Measurements from ENCODE around the gene PTMA.
"Not testable (repeated sequence)": the region's sequence is repeated elsewhere in the genome, so short reads cannot be mapped to it uniquely, and the experiment has no call there.

PTMA gene

DNA sequence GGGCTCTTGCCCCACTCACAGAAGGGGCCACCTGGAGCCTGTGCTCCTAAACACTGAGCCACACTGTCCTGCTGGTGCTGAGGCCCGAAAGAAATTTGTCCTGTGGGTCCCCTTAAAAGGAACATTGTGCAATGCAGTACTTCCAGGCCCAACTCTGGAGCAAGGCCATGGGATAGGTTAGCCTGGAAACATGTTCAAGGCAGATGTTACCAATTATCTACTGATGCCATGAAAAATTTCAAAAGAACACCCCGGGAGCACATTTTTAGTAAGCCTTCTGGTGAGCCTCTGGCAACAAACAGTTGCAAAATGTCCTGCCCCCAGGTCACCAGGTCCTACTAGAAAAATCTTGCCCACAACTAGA lies 12.3 kb upstream of the PTMA start:
- DNase-seq (ENCODE audit: low spot score) = no peak

DNA sequence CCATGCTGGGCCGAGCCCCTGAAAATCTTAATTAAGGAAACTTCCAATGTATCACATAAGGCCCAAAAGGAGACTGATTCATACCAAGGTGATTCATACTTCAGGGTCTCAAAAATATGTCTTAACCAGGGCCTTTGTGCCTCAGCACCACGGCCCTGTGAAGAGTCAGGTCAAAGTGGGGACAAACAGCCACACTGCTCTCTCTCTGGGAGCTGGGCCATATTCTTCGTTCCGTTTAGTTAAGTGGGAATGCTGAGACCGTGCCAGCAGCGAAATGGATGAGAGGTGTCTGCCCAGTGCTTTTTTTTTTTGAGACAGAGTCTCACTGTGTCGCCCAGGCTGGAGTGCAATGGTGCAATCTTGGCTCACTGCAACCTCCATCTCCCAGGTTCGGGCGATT lies 9.3 kb upstream of the PTMA start:
- DNase-seq (ENCODE audit: low spot score) = no peak

DNA sequence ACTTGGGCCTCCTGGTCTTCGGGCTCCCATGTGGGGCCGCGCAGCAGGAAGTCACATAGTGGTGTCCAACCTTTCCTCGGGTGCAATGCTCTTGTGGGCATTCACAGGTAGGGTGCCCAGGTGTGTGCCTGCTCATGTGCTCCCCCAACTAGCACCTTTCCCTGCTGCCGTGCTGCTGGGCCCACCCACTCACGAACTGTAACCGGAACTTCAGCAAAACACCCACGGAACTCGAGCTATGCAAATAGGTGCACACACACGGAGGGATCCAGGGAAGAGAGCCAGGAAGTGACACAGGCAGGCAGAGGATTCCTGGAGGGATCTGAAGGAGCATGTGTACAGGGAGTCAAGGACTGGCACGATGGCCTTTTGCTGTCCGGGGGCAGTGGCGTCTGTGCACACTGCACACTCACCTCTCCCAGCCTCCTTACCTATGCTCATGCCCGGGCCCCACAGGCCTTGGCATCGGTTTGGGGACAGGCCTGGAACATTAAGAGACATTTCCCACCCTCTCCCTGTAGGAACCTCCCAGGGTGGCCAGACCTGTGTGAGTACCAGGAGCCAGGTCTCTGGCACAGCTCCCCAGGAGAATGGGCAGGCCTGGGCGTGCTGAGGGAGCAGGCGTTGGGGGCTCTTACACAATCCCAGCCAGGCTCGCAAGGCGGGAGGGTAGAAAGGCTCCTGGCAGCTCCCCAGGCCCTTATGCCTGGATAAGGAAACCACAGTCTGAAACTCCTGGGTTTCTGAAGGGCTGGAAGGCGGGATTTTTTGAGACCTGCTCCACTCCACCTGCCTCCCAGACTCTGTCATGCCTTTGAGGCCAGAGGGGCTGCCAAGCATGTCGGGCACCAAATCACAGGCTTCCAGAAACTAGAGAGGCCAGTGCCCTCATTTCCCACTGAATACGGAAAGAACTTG lies 6.6 kb upstream of the PTMA start:
- no peak for DNase-seq (ENCODE audit: low spot score)

DNA sequence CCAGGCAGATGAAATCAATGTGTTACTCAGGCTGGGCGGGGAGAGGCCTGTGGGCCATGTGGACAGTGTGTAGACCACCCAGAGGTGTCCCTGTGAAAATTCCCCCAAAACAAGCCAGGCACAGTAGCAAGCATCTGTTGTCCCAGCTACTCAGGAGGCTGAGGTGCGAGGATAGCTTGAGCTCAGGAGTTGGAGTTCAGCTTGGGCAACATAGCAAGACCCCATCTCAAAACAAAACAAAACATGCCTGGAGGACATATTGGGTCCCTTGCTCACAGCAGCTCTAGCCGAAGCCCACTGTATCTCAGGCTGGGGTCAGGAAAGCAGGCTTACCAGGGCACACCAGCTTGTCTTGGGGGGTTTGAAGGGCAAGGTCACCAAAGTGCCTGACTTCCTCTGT lies 4.3 kb upstream of the PTMA start:
- DNase-seq (ENCODE audit: low spot score) = no peak

DNA sequence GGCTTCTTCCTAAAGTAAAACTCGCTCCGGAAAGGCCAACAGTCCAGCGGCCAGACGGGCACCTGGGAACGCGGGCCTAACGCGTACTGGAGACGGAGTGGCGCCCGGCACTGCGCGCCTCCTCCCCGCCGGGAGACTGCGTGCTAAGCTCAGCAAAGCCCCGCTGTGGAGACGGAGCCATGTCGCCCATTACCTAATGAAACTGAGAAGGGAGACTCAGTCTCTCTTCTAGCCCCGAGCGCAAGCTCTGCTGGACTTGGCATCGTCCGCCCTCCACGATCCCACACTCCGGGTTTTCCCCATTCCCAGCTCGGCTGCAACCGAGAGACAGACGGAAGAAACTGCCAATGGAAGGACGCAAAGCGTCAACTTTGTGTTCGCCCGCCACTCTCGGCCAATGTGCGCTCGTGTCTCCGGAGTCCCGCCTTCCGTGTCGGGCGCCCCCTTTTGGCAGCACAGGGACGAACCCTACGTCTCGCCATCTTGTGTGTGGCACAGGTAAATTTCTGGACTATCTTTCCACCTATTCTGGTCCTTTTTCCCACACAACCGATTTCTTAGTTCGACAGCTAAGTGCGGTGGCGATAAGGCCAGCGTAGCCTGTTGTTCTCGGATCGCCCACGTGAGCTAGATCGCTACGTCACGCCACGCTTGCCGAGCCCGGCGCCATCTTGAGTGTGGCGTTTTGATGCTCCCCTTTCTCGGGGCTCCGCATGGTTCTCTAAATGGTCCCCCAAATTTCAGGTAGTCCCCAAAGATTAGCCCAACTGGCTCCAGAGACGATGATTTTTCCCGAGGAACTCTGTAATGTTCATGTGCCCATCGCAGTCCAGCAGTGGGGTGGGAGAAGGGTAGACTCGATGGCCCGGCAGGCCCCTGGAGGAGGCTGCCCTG lies 1.3 kb upstream of the PTMA start:
- peak; percentile 94 for DNase-seq (ENCODE audit: low spot score)

DNA sequence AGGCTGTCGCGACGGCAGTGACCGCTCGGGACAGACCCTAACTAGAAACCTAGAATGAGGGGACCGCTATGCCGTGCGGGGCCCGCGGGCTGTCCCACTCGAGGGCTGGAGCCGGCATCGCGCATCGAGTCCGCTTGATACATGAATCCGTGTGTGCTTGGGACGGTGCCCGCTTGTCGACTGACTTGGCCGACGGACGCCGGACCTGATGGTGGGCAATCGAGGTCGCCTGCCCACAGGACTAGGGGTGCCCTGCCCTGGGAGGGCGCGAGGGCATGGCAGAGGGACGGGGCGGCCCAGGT lies 749 bp upstream of the PTMA start:
- DNase-seq (ENCODE audit: low spot score) = no peak

DNA sequence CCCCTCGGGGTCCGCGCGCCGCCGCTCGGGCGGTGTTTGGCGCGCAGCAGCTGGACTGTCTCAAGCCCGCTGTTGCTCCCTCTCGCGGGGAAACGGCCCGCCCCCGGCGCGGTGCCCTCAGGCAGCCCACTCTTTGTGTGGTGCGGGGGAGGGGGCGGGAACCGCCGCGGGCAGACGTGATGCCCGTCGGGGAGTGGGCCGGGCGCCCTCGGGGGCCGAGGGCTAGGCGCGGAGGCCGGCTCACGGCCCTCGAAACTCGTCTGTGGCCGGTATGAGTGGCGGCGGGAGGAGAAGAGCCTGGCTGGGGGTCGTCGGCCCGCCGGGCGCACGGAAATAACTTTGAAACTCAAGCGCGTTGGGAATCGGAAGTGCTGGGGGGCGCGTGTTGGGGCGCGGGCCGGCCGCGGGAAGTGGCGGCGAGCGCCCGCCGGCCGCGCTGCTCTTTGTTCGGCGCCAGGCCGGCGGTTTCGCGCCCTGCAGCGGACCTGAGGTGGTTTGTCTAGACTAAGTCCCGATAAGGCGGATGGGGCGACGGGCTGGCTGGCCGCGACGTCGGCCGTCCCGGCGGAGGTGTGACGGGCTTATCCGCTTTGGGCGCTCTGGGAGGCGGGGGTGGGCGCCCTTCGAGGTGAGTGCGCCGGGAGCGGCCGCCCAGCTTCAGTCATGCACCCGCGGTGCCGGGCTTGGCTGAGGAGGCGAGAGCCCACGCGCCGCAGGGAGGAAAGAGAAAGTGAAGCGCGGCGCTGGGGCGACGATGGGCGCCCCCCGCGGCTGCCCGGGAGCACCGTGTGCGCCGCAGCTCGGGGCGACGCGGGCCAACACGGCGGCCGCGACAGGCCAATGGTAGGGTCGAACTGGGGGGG lies 679 bp downstream of the PTMA start:
- no peak for DNase-seq (ENCODE audit: low spot score)

DNA sequence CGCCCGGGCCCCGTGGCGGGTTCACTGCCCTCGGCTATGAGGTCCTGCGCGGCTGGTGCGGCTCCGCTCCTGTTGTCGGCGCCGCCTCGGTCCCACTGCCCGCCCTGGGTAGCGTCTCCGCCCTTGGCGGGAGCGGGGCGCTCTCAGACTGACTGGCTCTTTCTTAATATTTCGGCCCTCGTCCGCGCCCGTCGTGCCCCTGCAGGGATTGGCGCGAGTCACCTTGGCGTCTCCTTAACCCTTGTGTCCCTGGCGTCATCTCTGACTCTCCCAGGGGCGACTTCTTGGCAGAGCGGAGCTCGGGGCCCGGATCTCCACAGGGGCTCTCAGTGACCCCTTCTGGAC lies 1.3 kb downstream of the PTMA start:
- DNase-seq (ENCODE audit: low spot score) = no peak

DNA sequence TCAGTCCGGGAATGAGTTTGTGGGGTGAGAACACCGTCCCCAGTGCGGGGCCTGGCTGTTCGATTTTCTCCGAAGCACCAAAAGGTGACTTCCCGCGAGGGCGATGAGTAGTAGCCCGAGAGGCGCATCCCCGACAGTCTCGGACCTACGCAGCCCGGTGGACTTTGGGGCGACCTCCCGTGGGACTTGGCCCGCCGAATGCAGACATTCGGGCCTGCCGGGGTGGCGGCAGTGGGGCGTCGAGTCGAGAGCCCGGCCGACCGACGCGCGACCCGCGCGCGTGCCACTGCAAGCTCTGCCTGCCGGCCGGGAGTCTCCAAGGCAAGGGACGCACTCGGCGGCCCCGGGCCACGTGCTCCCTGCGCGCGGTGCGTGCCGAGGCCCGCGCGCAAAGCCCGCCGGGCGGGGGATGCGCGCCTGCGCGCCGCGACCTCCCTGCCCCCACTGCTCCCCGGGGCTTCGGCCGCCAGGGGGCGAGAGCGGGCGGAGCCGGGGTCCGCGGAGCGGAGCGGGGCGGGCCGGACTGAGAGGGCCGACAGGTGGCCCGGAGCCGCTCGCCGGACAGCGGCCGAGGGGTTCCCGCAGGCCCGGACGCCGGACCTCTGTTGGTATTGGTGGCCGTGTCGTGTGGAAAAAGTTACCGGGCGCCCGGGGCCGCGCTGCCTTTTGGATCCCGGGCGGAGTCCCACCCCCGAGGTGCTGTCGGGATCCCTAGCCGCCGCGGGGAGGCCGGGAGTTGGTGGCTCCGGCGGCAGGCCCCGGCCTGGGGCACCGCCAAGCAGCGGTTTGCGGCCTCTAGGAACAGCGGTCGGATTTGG lies 1.9 kb downstream of the PTMA start:
- peak; percentile 89 for DNase-seq (ENCODE audit: low spot score)

DNA sequence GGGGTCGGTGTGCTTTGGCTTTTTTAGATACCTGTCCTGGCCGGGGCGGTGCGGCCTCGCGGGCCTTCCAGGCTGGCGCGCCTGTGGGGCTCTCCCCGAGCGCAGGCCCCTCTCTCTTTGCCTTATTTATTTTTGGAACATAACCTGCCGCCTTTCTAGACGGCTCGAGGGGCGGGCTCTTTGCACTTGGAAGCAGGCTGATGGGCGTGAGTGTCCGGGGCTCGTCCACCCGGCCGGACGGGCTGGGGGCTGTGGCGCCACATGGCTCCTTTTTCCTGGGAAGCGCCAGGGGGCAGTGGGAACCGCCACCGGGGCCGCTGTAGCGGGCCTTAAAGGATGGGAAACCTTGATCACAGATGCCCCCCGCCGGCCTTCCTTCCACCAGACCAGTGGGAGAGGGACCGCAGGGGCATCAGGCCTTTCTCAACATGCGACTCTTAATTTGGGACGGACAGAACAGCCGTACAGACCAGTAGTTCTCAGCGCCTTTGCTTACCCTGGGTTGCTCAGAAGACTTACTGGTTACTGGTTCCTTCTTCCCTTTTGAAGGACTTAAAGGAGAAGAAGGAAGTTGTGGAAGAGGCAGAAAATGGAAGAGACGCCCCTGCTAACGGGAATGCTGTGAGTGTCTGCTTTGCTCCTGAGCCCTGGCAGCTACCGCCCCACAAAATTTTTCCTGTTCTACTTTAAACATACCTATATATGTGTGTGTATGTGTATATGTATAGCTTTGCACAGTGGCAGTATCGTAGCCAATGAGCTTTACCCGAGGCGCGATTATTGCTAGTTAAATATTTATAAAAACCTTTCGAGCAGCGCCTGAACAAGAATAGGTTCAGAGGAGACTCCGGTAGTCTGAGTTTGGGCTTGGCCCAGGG lies 2.7 kb downstream of the PTMA start:
- no peak for DNase-seq (ENCODE audit: low spot score)

DNA sequence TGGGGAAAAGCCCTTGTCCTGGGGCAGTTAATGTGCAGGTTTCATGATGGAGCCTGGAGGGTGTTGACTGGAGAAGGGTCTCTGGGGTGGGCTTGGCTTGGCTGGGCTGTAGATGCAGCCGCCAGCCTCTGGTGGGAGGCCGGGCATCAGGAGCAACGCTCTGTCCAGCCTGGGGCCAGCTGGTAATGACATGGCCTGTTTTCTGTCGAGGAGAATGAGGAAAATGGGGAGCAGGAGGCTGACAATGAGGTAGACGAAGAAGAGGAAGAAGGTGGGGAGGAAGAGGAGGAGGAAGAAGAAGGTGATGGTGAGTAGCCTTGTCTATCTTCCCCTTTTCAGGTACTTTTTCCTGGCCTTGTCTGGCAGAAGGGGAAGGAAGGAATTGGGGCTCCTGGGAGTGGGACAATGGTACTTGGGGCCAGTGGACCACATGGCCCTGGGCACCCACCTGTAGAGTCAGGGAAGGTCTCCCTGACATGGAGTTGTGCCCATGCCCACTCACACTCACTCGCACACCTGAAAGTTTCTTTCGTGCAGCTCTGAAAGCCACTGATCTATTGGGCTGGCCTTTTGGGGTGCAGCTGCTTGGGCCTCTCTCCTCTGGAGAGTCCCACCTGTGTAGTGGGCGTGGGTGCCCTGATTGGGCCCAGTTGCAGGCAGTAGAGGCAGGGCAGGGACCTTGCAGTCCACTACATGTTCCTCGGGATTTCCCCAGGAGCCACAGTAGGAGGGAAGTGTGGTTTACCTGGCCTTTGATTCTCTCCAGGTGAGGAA lies 3.5 kb downstream of the PTMA start:
- DNase-seq (ENCODE audit: low spot score) = no peak

DNA sequence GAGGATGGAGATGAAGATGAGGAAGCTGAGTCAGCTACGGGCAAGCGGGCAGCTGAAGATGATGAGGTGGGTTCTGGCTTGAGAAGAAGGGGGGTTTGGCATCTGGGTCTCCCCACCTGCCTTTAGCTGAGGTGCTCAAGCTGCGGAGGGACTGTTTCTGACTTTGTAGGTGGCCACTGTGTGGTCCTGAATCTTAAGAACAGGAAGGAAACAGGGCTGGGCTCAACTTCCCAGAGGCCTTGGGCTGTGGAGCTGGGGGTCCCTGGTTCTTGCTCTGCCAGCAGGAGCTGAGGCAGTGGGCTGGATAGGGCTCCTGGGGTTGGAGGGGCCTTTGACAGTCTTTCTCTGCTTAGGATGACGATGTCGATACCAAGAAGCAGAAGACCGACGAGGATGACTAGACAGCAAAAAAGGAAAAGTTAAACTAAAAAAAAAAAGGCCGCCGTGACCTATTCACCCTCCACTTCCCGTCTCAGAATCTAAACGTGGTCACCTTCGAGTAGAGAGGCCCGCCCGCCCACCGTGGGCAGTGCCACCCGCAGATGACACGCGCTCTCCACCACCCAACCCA lies 4.2 kb downstream of the PTMA start:
- DNase-seq (ENCODE audit: low spot score) = not testable (repeated sequence)

DNA sequence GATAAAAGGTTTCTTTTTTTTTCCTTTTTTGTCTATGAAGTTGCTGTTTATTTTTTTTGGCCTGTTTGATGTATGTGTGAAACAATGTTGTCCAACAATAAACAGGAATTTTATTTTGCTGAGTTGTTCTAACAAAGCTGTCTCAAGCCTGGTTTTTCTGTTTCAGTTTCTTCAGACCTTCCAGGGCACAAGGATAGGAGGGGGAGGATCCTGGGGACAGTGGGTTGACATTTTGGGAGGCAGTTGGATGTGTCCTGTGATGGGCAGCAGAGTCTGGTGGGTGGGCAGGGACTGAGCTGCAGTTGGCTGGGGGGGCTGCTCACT lies 5.0 kb downstream of the PTMA start:
- DNase-seq (ENCODE audit: low spot score) = not testable (repeated sequence)

DNA sequence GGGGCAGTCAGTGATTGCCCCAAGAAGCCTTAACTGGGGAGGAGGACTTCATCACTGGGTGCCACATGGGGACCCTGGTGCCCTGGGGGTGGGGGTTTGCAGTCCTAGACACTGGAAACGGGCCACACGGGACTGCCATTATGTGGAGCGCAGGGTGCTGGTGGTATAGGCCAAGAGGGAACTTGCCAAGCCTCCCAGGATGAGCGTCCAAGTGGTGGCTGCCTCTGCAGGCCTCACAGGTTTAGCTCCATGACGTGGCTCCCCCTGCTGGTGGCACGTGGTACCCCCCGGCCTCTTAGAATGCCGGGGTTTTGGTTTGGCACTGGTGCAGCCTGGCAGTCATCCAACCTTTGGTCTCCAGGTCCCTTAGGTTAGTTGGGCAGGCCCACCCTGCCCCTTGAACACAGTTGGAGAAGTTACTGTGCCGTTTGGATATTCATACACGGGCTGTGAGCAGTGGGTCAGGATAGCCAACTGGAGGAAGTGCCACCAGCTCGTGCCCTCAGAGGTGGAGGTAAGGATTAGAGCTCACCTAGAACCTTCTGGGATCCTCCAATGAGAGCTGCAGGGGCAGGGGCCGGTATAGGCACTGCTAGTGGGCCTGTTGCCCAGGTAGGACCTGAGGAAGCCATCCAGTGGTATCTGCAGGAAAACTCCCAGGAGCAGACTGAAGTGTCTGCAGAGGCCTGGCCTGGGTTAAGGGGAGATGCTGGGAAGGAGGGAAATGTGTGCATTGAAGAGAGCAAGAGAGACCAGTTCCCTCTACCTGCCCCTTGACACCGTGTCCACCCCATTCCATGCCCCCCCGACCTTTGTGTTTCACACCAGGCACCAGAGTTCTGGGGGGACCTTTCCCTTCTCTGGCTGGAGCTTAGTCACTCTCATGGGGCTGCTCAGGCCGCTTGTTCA lies 5.7 kb downstream of the PTMA start:
- DNase-seq (ENCODE audit: low spot score) = peak; percentile 89

DNA sequence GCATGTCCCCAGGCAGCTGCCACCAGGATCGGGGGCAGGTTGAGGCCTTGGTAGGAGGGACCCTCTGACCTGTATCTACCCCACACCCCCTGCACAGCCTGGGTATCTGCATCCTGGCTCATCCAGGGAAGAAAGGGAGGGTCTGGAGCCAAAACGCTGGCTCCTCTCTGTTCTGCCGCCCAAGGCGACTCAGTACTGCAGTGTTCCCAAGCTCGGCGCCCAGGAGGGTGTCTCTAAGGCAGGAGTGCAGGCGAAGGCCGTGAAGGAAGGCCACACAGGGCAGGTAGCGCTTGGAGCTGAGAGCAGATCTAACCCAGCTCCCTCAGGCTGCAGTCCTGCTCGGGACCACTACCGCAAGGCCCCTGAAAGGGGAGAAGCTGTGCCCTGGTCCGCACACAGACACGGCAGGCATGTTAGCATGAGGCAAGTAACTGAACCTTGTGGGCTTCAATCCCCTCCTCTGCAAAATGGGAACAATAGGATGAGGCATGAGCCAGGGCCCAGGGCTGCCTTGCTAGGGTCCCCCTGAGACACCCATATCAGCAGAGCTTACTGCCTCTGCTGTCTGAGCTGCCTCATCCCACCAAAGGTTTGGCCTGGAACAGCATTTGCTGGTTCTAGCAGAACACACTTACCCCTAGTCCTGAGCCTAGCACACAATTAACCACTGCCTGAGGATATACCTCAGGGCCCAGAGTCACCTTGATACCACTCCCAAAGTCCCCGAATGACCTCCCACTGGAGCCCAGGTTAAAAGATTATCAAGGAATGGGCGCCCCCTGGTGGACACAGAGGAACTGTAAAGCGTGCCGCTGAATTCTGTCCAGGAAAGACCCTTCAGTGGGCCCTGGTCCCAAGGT lies 6.5 kb downstream of the PTMA start:
- DNase-seq (ENCODE audit: low spot score) = peak; percentile 62

DNA sequence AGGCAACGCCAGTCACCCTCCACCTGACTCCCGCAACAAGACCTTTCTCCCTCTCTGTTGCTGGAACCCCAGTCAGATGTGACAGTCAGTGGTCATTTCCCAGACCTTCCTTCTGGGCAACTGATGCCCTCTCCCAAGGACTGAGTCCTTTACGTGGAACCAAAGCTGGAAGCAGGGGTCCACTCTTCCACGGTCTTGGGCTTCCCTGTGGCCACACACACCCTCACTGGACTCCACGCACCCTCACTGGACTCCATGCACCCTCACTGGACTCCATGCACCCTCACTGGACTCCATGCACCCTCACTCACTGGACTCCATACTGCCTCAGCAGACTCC lies 7.1 kb downstream of the PTMA start:
- DNase-seq (ENCODE audit: low spot score) = no peak

DNA sequence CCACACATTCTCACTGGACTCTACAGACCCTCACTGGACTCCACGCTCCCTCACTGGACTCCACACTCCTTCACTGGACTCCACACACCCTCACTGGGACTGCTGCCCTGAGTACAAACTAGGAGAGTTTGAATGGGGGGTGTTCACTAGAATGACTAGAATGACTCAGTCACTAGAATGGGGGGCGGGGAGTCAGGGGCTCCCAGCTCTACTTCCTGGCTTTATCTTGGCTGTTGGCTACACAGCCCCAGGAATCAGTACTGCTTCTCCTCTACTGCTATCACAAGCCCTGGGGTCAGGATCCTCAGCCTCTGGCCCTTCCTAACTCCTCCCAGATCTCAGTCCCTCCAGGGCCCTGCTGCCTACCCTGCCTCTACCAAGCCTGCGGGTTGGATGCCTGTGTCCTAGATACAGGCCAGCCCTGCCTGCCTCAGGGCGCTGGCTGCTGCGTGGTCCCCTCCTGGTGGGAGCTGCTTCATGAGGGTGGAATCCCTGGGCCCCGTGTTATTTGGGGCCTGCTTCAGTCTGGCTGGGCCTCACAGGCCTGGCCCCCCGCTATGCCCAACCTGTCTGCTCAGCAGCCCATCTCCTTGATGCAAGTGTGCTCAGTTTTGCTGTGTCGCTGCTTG lies 7.8 kb downstream of the PTMA start:
- no peak for DNase-seq (ENCODE audit: low spot score)

Data from COLO829 (cell line).